ENCODE results near the gene TTC34.

Gene TTC34

DNA sequence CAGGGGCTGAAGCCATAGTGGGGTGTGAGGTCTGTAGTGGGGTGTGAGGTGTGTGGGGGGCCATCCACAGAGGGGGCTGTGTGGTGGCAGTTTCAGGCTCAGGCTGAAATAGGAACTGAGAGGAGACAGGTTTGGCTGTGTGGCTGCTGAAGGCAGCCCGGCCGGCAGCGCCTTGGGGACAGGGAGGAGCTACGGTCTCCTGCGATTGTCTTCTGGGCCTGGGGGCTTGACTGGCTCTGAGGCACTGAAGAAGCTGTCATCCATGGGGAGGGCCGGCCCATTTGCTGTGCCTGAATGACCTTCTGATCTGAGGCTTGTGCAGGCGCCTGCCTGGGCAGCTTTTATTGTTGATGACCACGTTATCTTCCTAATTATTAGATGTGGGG lies 10.0 kb upstream of the TTC34 start:
- TF ChIP-seq, protein P1, sequence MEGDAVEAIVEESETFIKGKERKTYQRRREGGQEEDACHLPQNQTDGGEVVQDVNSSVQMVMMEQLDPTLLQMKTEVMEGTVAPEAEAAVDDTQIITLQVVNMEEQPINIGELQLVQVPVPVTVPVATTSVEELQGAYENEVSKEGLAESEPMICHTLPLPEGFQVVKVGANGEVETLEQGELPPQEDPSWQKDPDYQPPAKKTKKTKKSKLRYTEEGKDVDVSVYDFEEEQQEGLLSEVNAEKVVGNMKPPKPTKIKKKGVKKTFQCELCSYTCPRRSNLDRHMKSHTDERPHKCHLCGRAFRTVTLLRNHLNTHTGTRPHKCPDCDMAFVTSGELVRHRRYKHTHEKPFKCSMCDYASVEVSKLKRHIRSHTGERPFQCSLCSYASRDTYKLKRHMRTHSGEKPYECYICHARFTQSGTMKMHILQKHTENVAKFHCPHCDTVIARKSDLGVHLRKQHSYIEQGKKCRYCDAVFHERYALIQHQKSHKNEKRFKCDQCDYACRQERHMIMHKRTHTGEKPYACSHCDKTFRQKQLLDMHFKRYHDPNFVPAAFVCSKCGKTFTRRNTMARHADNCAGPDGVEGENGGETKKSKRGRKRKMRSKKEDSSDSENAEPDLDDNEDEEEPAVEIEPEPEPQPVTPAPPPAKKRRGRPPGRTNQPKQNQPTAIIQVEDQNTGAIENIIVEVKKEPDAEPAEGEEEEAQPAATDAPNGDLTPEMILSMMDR (conservative IDR thresholded peaks at IDR 0.05; ENCODE audit: control insufficient read depth, insufficient read depth, low read depth, low read length) = no peak
- DNase-seq (ENCODE audit: low read depth) = no peak
- no peak overlapping the region for H3K4me3 ChIP-seq (ENCODE audit: control insufficient read depth, low read depth, low read length)

DNA sequence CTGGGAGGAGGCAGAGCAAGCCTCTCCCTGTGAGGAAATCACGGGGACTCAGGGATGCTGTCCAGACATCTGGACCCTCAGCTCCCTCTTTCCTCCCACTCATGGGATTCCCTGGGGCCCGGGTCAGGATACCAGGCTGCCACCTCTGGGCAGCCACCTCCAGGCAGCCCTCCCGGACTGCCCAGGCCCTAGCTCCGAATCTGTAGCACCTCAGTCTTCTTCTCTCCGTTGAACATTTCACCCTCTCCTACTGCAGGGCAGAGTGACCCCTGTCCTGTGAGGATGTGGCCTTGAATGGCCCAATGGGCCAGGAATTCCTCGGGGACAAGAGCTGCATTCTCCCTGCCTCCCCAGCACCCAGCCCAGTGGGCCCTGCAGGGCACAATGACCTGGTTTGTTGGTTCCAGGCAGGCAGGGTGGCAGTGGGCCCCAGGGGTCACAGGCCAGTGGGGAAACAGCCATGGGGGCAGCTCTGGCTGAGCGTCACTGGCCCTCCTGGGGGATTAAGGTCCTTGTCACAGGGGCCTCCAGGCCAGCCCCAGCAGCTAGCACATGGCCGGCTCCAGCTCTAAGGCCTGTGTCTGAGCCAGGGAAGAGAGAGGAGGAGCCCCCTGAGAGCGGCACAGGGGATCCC lies 9.5 kb upstream of the TTC34 start:
- no peak overlapping the region for H3K4me3 ChIP-seq (ENCODE audit: control insufficient read depth, low read depth, low read length)
- no peak for DNase-seq (ENCODE audit: low read depth)
- TF ChIP-seq, protein P1 (conservative IDR thresholded peaks at IDR 0.05; ENCODE audit: control insufficient read depth, insufficient read depth, low read depth, low read length) = no peak

DNA sequence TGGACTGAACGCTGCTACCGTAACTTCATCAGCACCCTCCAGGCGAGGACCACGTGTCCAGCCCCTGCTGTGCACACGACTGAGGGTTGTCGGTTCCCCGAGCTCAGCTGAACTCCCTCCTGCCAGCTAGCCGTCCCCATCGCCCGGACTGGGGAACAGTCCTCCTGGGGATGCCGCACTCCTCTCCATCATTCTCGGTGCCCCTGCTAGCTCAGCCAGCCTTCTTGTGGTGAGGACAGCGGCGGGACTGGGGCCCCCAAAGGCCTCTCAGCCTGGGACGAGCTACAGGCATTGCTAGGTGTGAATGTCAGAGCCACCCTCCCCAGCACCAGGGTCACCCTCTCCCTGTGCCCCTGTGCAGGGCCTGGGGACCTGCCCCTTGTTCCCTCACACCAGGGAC lies 8.8 kb upstream of the TTC34 start:
- DNase-seq (ENCODE audit: low read depth) = no peak
- TF ChIP-seq, protein P1 (conservative IDR thresholded peaks at IDR 0.05; ENCODE audit: control insufficient read depth, insufficient read depth, low read depth, low read length) = no peak
- no peak overlapping the region for H3K4me3 ChIP-seq (ENCODE audit: control insufficient read depth, low read depth, low read length)

DNA sequence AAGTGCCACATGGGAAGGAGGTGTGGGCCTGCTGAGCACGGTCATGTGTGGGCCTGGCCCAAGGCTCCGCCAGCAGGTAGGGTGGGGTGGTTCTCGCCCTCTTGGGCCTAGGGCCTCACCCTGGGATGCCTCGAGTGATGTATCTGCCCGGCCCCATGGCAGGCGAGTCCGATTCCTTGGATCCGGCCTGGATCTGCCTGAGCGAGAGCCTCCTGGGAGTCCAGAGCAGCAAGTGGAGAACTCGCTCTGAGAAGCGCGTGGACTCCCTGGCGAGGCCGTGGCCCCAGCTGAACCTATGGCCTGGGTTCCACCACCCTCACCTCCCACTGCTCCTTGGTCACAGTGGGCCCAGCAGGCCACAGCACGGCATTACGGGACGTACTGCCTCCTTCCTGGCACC lies 8.2 kb upstream of the TTC34 start:
- TF ChIP-seq, protein P1 (conservative IDR thresholded peaks at IDR 0.05; ENCODE audit: control insufficient read depth, insufficient read depth, low read depth, low read length) = no peak
- H3K4me3 ChIP-seq (ENCODE audit: control insufficient read depth, low read depth, low read length) = no peak overlapping the region
- DNase-seq (ENCODE audit: low read depth) = no peak

DNA sequence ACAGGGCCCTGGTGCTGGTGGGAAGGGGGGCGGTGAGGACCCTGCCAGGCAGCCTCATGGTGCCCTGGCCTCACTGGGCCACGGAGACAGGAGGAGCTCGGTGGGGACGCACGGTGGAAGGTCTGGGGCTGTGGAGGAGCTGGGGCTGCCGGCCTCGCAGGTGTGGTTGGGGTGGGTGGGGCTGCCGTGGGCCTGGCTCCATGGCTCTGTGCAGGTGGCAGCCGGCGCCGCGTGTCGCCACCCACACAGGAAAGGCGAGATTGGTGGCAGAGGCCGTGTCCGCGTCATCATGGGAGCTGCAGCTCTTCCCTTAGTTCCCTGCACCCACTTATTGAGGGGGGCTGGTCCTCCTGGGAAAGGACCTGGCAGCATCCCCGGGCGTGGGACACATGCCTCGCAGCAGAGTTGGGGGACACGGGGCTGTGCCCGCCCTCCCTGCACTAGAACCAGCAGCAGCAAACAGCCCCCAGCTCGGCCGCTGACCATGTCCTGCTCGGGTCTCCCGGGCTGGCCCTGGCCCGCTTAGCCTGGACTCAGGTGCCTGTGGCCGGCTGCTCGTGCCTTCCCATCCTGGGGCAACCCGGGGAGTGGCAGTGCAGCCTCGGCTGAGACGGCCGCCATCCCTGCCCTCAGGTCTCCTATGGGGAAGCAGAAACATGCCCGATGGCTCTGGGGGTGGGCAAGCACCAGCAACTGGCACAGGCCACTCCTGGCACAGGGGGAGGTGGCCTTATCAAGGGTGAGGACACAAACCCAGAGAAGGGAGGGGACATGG lies 7.5 kb upstream of the TTC34 start:
- no peak for DNase-seq (ENCODE audit: low read depth)
- TF ChIP-seq, protein P1 (conservative IDR thresholded peaks at IDR 0.05; ENCODE audit: control insufficient read depth, insufficient read depth, low read depth, low read length) = no peak
- H3K4me3 ChIP-seq (ENCODE audit: control insufficient read depth, low read depth, low read length) = no peak overlapping the region

DNA sequence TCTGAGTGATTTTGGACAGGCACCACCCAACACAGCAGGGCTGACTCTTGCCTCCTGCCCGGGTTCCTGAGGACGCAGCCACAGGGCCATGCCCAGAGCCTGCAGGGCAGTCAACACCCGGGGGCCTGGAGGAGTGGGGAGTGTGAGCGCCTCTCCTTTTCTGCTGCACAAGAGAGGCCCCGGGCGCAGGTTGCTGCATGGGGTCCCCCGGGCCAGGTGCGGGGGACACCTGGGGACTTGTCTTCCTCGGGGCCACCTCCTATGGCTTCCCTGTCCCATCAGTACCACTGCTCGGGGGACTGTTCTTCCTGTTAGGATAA lies 6.9 kb upstream of the TTC34 start:
- TF ChIP-seq, protein P1 (conservative IDR thresholded peaks at IDR 0.05; ENCODE audit: control insufficient read depth, insufficient read depth, low read depth, low read length) = no peak
- DNase-seq (ENCODE audit: low read depth) = no peak
- H3K4me3 ChIP-seq (ENCODE audit: control insufficient read depth, low read depth, low read length) = no peak overlapping the region

Data from fibroblast of mammary gland (primary cell).